ENCODE results near the gene TAF1B. TPM values are rescaled to one million over a fixed set of nuclear protein-coding genes. Genes with fewer than 3 reads are reported as not detected.
"Not testable (repeated sequence)": the region's sequence is repeated elsewhere in the genome, so short reads cannot be mapped to it uniquely, and the experiment has no call there.

TAF1B gene
- polyA plus RNA-seq, 4 donors: 23.2 to 35.0 (median 29.0) TPM

GRCh38 chr2:9826208-9826607, 17.1 kb upstream of the TAF1B start:
- DNase-seq (ENCODE audit: low read depth in 4 of 4, low spot score in 3 of 4): no peak

- DNase-seq (ENCODE audit: low read depth in 4 of 4, low spot score in 3 of 4): no peak
Measured at GRCh38 chr2:9830685-9831410, 12.4 kb upstream of the TAF1B start.

GRCh38 chr2:9831670-9832069, 11.6 kb upstream of the TAF1B start:
- no peak for DNase-seq (ENCODE audit: low read depth in 4 of 4, low spot score in 3 of 4)

- no peak for DNase-seq (ENCODE audit: low read depth in 4 of 4, low spot score in 3 of 4)
Measured at GRCh38 chr2:9832586-9832985, 10.7 kb upstream of the TAF1B start.

- DNase-seq (ENCODE audit: low read depth in 4 of 4, low spot score in 3 of 4): not testable (repeated sequence)
Measured at GRCh38 chr2:9835068-9835467, 8.2 kb upstream of the TAF1B start.

- no peak for DNase-seq (ENCODE audit: low read depth in 4 of 4, low spot score in 3 of 4)
Measured at GRCh38 chr2:9836074-9836473, 7.2 kb upstream of the TAF1B start.

- no peak for DNase-seq (ENCODE audit: low read depth in 4 of 4, low spot score in 3 of 4)
Measured at GRCh38 chr2:9836517-9836916, 6.8 kb upstream of the TAF1B start.

GRCh38 chr2:9837451-9837850, 5.8 kb upstream of the TAF1B start:
- no peak for DNase-seq (ENCODE audit: low read depth in 4 of 4, low spot score in 3 of 4)

- DNase-seq (ENCODE audit: low read depth in 4 of 4, low spot score in 3 of 4): no peak
Measured at GRCh38 chr2:9838391-9838790, 4.9 kb upstream of the TAF1B start.

GRCh38 chr2:9842487-9843228, 616 bp upstream of the TAF1B start:
- DNase-seq (ENCODE audit: low read depth in 4 of 4, low spot score in 3 of 4): no peak

- DNase-seq (ENCODE audit: low read depth in 4 of 4, low spot score in 3 of 4): no peak
Measured at GRCh38 chr2:9844036-9844483, 786 bp downstream of the TAF1B start.

- DNase-seq (ENCODE audit: low read depth in 4 of 4, low spot score in 3 of 4): no peak
Measured at GRCh38 chr2:9844576-9844975, 1.3 kb downstream of the TAF1B start.

GRCh38 chr2:9846554-9846953, 3.3 kb downstream of the TAF1B start:
- DNase-seq (ENCODE audit: low read depth in 4 of 4, low spot score in 3 of 4): no peak

GRCh38 chr2:9847140-9847539, 3.9 kb downstream of the TAF1B start:
- no peak for DNase-seq (ENCODE audit: low read depth in 4 of 4, low spot score in 3 of 4)

GRCh38 chr2:9852881-9853280, 9.6 kb downstream of the TAF1B start:
- DNase-seq (ENCODE audit: low read depth in 4 of 4, low spot score in 3 of 4): no peak

GRCh38 chr2:9857814-9858729, 14.8 kb downstream of the TAF1B start:
- no peak for DNase-seq (ENCODE audit: low read depth in 4 of 4, low spot score in 3 of 4)

GRCh38 chr2:9858730-9859068, 15.4 kb downstream of the TAF1B start:
- DNase-seq (ENCODE audit: low read depth in 4 of 4, low spot score in 3 of 4): no peak

GRCh38 chr2:9860922-9861580, 17.8 kb downstream of the TAF1B start:
- not testable (repeated sequence) for DNase-seq (ENCODE audit: low read depth in 4 of 4, low spot score in 3 of 4)

GRCh38 chr2:9867881-9868280, 24.6 kb downstream of the TAF1B start:
- no peak for DNase-seq (ENCODE audit: low read depth in 4 of 4, low spot score in 3 of 4)

GRCh38 chr2:9873337-9873736, 30.1 kb downstream of the TAF1B start:
- no peak for DNase-seq (ENCODE audit: low read depth in 4 of 4, low spot score in 3 of 4)

GRCh38 chr2:9877026-9877425, 33.8 kb downstream of the TAF1B start:
- DNase-seq (ENCODE audit: low read depth in 4 of 4, low spot score in 3 of 4): no peak
